Common myeloid progenitor, CD34-positive (primary cell): Measurements from ENCODE around the gene KRR1.
A peak's percentile ranks its signal among the peaks of the same experiment; 100 is the strongest.
"Not testable (repeated sequence)": the region's sequence is repeated elsewhere in the genome, so short reads cannot be mapped to it uniquely, and the experiment has no call there.

Source experiments
- CTCF ChIA-PET: fragments of 350-600 bp; sonication (Branson Sonifier 250); formaldehyde crosslinking; loops from one replicate; lab custom pipeline; 2021; ENCODE audit warnings: antibody characterized with exemption; lab: Charles Lee
- POLR2A ChIA-PET: fragments of 350-600 bp; sonication (Branson Sonifier 250); formaldehyde crosslinking; loops from one replicate; lab custom pipeline; 2021; ENCODE audit warnings: antibody characterized with exemption; lab: Charles Lee
- DNase-seq, 3 donors: peaks; one replicate each; pipeline versions ENCODE4 v3.0.0 to v3.0.0-alpha.2; 2013
- H3K27ac ChIP-seq, 2 experiments: 1 replicate in 1 of 2; 2 replicates in 1 of 2; pipeline ENCODE4 v1.7.0; 2013; ENCODE audit warnings: inconsistent platforms in 2 of 2, low read length in 2 of 2, mild to moderate bottlenecking in 2 of 2, low read depth in 1 of 2, moderate library complexity in 1 of 2; ENCODE audit not compliant: severe bottlenecking in 2 of 2, insufficient read depth in 1 of 2, poor library complexity in 1 of 2
- H3K27me3 ChIP-seq, 5 experiments: replicated peaks in 2 of 5; 1 replicate in 3 of 5; 2 replicates in 2 of 5; pipeline versions ENCODE4 v1.6.1 to v1.7.0; 2013; ENCODE audit warnings: low read length in 4 of 5, mild to moderate bottlenecking in 2 of 5, moderate library complexity in 2 of 5, inconsistent platforms in 1 of 5; ENCODE audit not compliant: insufficient read depth in 5 of 5, control insufficient read depth in 4 of 5
- H3K36me3 ChIP-seq, 4 experiments: 1 replicate in 2 of 4; 2 replicates in 2 of 4; pipeline versions ENCODE4 v1.6.1 to v1.7.0; 2013; ENCODE audit warnings: low read length in 3 of 4, control low read depth in 1 of 4, mild to moderate bottlenecking in 1 of 4; ENCODE audit not compliant: control insufficient read depth in 4 of 4, insufficient read depth in 4 of 4
- H3K4me1 ChIP-seq, 4 experiments: 1 replicate in 3 of 4; 2 replicates in 1 of 4; pipeline versions ENCODE4 v1.6.1 to v1.7.1; 2013; ENCODE audit warnings: low read length in 3 of 4, mild to moderate bottlenecking in 3 of 4, control low read depth in 1 of 4, inconsistent platforms in 1 of 4, moderate library complexity in 1 of 4; ENCODE audit not compliant: control insufficient read depth in 4 of 4, insufficient read depth in 4 of 4; ENCODE audit errors: control extremely low read depth in 1 of 4
- H3K4me3 ChIP-seq, 7 experiments: 1 replicate in 4 of 7; 2 replicates in 3 of 7; pipeline versions ENCODE4 v1.5.1 to v1.7.0; 2013; ENCODE audit warnings: mild to moderate bottlenecking in 7 of 7, low read length in 6 of 7, moderate library complexity in 6 of 7, inconsistent platforms in 2 of 7, low read depth in 2 of 7, control low read depth in 1 of 7; ENCODE audit not compliant: insufficient read depth in 4 of 7, control insufficient read depth in 1 of 7; ENCODE audit errors: extremely low read depth in 1 of 7
- H3K9me3 ChIP-seq, 5 experiments: 1 replicate in 4 of 5; 2 replicates in 1 of 5; pipeline versions ENCODE4 v1.6.1 to v1.7.1; 2013; ENCODE audit warnings: low read length in 4 of 5, mild to moderate bottlenecking in 2 of 5, inconsistent platforms in 1 of 5, low read depth in 1 of 5, moderate library complexity in 1 of 5; ENCODE audit not compliant: control insufficient read depth in 4 of 5, insufficient read depth in 2 of 5; ENCODE audit errors: control extremely low read depth in 1 of 5
- WGBS: methylation state at CpG from one replicate; pipeline ENCODE4 v1.1.5; 2013; ENCODE audit not compliant: insufficient coverage; 5-methylcytosine and 5-hydroxymethylcytosine counted together

The KRR1 gene

GRCh38 chr12:75476071-75476470 is 35.3 kb downstream of the KRR1 start:
- H3K9me3 ChIP-seq = no peaks in the 10 kb centered on the region
- no peaks in the 10 kb centered on the region for H3K27me3 ChIP-seq
- no CpG with 5 or more reads among the region's 1 CpG for WGBS
- H3K27ac ChIP-seq = no peak overlapping the region
- no peak overlapping the region for H3K4me3 ChIP-seq
- POLR2A ChIA-PET = no interaction called here
- DNase-seq = no peak
- peaks cover 51 to 86% (median 71%) of the 10 kb centered on the region in 4 experiments for H3K4me1 ChIP-seq
- CTCF ChIA-PET = interaction anchor here (0.8 to 4.3 kb wide), 5 partner anchors 9 to 20 kb away, joined by 3 to 25 read pairs (median 4); no protein-coding TSS in a partner anchor
- no peaks in the 10 kb centered on the region for H3K36me3 ChIP-seq

- peaks cover 42 to 74% (median 58%) of the 10 kb centered on the region in 4 experiments for H3K4me1 ChIP-seq
- CTCF ChIA-PET = interaction anchor here (0.9 to 4.3 kb wide), 4 partner anchors 11 to 83 kb away, joined by 4 to 25 read pairs (median 4); partner anchors contain the start of gene GLIPR1L2
Measured at GRCh38 chr12:75474116-75474515, 37.3 kb downstream of the KRR1 start.

GRCh38 chr12:75471902-75472890 is 39.2 kb downstream of the KRR1 start:
- H3K4me1 ChIP-seq = peaks cover 27 to 56% (median 42%) of the 10 kb centered on the region in 4 experiments
- 74% methylated on average over 3 of the region's 6 CpGs for WGBS

More at GRCh38 chr12:75474116-75474515, 37.3 kb downstream of the KRR1 start:
- Histone ChIP-seq H3K9me3 (no peaks in the 10 kb centered on the region), H3K27me3 (no peaks in the 10 kb centered on the region), H3K27ac (no peak overlapping the region), H3K36me3 (no peaks in the 10 kb centered on the region), H3K4me3 (no peak overlapping the region)
- POLR2A ChIA-PET = no interaction called here
- no peak for DNase-seq
- WGBS = 100% methylated on average over 2 of the region's 2 CpGs

GRCh38 chr12:75460204-75460603 is 51.2 kb downstream of the KRR1 start:
- ChIA-PET POLR2A (interaction anchor here (1.0 kb wide), 1 partner anchor 25 kb away, joined by 3 read pairs; no protein-coding TSS in a partner anchor), CTCF (interaction anchor here (0.8 to 3.2 kb wide), 2 partner anchors 11 to 25 kb away, joined by 3 to 13 read pairs; no protein-coding TSS in a partner anchor)
- Histone ChIP-seq H3K27ac (no peak overlapping the region), H3K27me3 (no peaks in the 10 kb centered on the region), H3K4me1 (peaks cover 6 to 35% (median 25%) of the 10 kb centered on the region in 4 experiments), H3K36me3 (no peaks in the 10 kb centered on the region), H3K9me3 (peaks cover 0 to 16% (median 6%) of the 10 kb centered on the region in 5 experiments), H3K4me3 (no peak overlapping the region)
- no peak for DNase-seq

More at GRCh38 chr12:75471902-75472890, 39.2 kb downstream of the KRR1 start:
- H3K4me3 ChIP-seq = peak overlapping the region in 3 of 7 experiments; percentile 5 to 37 (median 30)
- H3K36me3 ChIP-seq = no peaks in the 10 kb centered on the region
- ChIA-PET CTCF (interaction anchor here (0.9 to 2.0 kb wide), 6 partner anchors 8 to 35 kb away, joined by 3 to 7 read pairs (median 4); partner anchors contain the start of gene GLIPR1), POLR2A (interaction anchor here (0.6 kb wide), 1 partner anchor 37 kb away, joined by 3 read pairs; no protein-coding TSS in a partner anchor)
- H3K27me3 ChIP-seq = no peaks in the 10 kb centered on the region
- H3K27ac ChIP-seq = peak overlapping the region; percentile 46 to 83
- no peaks in the 10 kb centered on the region for H3K9me3 ChIP-seq
- DNase-seq = peak; percentile 73 to 96 (median 92)

GRCh38 chr12:75459755-75460154 is 51.7 kb downstream of the KRR1 start:
- Histone ChIP-seq H3K36me3 (no peaks in the 10 kb centered on the region), H3K9me3 (peaks cover 0 to 11% (median 6%) of the 10 kb centered on the region in 5 experiments), H3K27me3 (no peaks in the 10 kb centered on the region), H3K4me1 (peaks cover 6 to 40% (median 27%) of the 10 kb centered on the region in 4 experiments), H3K27ac (no peak overlapping the region), H3K4me3 (no peak overlapping the region)
- ChIA-PET CTCF (interaction anchor here (0.8 to 3.2 kb wide), 3 partner anchors 11 to 25 kb away, joined by 3 to 13 read pairs (median 4); no protein-coding TSS in a partner anchor), POLR2A (interaction anchor here (1.0 kb wide), 1 partner anchor 25 kb away, joined by 3 read pairs; no protein-coding TSS in a partner anchor)
- 100% methylated on average over 1 of the region's 3 CpGs for WGBS
- no peak for DNase-seq

- H3K9me3 ChIP-seq, H3K4me3 ChIP-seq, POLR2A ChIA-PET, H3K36me3 ChIP-seq, H3K27me3 ChIP-seq: not testable (repeated sequence)
- H3K27ac ChIP-seq = peak overlapping the region in 1 of 2 experiments; percentile 44
- peaks cover 6 to 42% (median 29%) of the 10 kb centered on the region in 4 experiments for H3K4me1 ChIP-seq
- DNase-seq = peak in 2 of 3 donors; percentile 41 to 59
- WGBS = 73% methylated on average over 9 of the region's 9 CpGs
- CTCF ChIA-PET = interaction anchor here (1.4 to 3.2 kb wide), 2 partner anchors 20 to 27 kb away, joined by 4 to 13 read pairs; no protein-coding TSS in a partner anchor
Measured at GRCh38 chr12:75457866-75458265, 53.5 kb downstream of the KRR1 start.
